ENCODE data around the gene EEF2K.
"Not testable (repeated sequence)": the region's sequence is repeated elsewhere in the genome, so short reads cannot be mapped to it uniquely, and the experiment has no call there.

The EEF2K gene

DNA sequence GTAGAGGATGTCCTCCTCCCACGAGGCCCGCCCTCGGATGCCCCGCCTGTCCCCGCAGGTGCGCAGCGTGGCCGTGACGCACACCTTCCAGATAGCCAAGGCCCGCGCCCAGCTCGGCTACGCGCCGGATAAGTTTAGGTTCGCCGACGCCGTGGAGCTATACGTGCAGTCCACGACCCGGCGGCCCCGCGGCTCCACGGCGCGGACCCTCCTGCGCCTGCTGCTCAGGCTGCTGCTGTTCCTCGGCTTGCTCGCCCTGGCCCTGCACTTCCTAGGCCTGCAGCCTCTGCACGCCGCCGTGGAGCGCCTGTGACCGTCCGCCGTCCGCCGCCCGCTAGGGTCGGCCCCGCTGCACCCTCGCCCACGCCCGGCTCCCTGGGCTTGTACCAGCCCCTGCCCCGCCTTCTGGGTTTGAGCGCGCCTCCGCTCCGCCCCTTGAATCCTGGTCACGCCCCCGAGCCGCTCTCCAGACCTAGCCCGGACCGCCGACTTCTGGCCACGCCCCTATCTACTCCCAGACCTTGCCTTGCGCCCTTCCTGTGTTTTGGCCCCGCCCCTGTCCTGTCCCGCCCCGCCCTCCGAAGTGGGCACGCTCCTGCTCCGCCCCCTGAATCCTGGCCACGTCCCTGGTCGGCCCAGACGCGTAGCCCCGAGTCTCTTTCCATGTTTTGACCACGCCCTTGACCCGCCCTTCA lies 15.8 kb upstream of the EEF2K start:
- peak; percentile 96 to 97 for DNase-seq

DNA sequence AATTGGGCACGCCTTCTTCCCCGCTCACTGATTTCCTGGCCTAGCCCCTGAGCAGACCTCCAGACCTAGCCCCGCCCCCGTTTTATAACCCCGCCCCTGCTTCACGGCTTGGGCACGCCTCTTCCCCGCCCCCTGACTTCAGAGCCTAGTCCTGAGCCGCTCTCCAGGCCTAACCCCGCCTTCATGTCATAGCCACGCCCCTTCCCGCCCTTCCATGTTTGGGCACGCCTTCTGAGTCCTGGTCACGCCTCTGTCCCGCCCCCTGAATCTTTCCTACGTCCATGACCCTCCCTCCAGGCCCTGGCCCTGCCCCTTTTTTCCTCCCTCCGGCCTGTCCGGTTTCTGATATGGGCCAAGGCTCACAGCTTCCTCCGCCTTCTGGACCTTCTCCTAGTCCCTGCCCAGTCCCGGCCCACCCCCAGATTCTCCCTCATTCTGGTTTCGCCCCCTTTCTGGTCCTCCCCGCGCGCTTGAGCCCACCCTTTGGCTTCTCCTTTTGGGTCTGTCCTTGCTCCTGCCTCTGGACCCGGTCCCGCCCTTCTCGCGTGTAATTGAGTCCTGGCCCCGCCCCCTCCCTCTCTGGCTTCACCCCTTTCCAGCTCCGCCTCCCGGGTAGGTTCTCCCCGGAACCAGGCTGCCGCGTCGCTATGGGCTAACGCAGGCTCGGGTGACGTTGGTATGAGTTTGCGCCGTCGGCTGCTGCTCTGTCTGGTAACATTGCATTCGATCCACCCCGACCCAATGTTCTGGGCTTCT lies 15.1 kb upstream of the EEF2K start:
- DNase-seq = peak; percentile 98 to 99

GRCh38 chr16:22191532-22192260 lies 14.4 kb upstream of the EEF2K start:
- peak; percentile 13 to 19 for DNase-seq

DNA sequence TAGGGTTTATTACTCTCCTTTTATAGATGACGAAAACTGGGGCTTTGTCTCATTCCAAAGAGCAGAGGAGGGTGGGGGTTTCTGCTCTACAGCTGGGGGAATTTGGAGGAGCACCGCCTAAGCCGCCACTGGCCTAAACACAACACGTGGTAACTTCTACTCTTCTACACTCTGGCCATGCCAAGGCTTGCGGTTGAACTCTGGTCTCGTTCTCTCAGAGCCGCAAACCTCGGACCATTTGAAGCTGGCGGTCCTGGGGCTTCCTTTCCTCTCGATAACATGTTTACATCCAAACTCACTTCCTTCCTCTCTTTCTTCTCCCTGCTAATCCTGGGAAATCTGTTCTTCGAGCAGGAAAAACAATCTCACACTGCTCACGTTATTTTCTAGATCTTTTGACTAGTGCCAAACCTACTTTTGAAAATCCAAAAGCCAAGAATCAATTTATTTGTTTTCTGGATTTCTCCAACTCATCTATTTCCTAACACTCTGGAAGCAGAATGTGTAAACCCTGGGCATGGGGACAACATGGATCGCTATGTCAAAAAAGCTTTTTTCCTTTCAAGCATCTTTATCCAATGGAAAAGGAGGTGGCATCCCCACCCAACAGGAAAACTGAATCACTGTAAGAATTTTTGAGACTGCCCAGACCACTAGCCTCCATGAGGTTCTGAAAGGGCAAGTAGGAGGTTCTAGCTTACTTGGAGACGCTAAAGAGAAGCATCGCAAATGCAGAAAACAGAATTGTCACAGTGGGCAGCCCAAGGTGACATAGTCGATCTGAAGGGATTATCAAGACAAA lies 13.6 kb upstream of the EEF2K start:
- DNase-seq = peak; percentile 45 to 71

DNA sequence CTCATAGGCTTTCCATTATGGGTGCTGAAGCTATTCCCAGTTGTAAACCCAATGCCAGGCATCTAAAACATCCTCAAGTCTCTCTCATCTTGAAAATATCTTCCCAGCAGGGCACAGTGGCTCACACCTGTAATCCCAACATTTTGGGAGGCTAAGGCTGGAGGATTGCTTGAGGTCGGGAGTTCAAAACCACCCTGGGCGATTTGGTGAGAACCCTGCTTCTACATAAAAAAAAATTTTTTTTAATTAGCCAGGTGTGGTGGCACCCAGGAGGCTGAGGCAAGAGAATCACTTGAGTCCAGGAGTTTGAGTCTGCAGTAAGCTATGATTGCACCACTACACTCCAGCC lies 13.0 kb upstream of the EEF2K start:
- no peak for DNase-seq

DNA sequence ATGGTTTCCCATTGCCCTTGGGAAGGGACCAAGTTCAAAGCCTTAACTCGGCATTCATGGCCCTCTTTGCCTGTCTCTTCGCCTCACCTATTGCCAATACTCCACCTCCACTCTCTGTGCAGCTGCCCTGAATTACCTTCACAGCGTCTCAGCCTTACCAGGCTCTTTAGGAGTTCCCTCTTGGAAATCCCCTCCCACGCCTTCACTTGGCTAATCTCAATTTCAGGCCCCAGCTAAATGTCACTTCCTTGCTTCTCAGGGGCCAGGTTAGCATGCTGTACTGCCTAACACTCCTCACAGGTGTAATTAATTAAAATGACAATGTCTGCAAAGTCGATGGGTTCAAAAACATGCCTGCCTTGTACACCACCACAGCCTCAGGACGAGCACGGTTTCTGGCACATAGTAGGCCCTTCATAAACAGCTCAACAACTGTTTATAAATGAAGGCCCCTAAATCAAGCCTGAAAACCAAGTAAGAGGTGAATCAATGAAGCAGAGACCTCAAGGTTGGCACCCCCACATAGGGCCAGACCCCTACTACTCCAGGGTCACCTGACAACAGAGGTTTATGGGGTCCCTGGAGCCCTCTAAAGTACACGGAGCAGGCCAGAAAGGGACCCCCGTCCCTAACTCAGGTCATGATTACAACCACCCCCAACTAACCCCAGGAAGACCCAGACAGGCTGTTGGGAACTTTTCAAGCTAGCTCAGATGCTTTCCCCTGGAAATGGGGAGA lies 11.2 kb upstream of the EEF2K start:
- peak in 1 of 2 experiments; percentile 21 for DNase-seq

DNA sequence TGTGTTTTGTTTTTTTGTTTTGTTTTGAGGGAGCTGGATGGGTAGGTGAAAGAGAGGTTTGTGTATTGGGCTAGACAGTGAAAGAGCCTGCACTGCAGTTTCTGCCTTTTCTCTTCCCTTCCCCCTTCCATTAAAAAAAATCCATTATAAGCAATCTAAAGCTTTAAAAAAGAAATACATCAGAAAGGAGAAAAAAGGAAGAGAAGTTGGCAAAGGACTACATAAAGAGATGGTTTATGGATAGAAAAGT lies 10.7 kb upstream of the EEF2K start:
- DNase-seq = no peak

DNA sequence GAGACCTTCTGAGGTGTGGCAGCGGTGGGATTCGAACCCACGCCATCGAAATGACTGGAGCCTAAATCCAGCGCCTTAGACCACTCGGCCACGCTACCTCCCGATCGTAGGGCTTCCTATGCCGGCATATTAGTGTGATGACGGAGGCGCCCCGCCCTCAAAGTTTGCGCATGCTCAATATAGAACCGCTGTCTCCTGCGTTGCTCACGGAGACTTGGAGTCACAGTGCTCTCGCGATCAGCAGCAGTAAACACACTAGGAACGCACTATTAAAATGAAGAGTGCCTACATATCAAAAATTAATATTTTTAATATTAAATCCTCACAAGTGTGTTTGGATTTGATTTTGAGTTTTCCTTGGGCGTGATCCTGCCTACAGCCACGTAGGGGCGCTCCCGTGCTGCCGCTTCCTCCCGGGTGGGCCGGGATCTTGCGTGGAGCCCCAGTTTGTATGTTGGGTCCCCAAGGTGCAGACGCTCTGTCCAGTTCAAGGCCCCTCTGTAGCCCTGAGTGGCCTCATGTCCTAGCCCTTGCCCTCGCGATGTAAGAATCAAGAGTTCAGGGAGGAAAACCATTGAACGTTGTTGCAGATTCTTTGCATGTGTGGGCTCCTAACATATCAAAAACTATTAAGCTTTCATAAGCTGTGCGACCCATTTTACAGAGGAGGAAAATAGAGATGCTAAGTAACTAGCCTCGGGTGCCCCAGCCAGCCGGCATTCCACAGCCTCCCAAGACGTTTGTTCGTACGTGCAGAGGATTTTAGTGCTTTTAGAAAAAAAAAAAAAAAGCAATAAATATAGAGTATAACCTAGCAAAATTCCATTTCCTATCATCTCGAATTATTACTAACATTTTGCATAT lies 10.2 kb upstream of the EEF2K start:
- DNase-seq = peak; percentile 88 to 91

- DNase-seq = not testable (repeated sequence)
Observed at GRCh38 chr16:22196559-22197168, 9.4 kb upstream of the EEF2K start.

DNA sequence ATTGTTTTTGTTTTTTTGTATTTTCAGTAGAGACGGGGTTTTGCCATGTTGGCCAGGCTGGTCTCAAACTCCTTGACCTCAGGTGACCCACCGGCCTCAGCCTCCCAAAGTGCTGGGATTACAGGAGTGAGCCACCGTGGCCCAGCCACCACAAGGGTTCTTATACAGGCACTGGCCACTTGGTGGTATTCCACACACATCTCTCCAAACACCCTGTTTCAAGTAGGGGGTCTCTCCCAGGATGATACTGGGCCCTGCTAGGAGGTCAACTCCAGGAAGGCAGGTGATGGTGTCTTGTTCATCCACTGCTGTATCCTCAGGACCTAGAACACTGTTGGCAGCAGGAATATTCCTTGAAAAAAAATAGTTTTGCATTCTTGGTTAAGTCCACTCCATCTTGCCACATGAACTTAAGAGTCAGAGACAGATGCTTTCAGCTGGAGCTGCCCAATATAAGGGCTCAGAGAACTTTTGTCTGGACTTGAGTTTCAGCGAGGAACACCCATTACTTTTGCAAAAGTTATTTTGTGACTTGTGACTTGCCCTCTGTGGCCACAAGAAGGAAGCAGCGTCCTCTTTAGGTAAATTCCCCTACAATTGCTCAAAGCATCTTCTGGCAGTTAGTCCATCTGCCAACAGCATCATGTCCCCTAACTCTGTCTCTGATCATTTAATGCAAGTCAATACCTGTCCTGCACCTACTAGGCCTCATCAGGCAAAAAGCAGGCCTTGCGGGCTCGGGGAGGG lies 7.4 kb upstream of the EEF2K start:
- DNase-seq = no peak

DNA sequence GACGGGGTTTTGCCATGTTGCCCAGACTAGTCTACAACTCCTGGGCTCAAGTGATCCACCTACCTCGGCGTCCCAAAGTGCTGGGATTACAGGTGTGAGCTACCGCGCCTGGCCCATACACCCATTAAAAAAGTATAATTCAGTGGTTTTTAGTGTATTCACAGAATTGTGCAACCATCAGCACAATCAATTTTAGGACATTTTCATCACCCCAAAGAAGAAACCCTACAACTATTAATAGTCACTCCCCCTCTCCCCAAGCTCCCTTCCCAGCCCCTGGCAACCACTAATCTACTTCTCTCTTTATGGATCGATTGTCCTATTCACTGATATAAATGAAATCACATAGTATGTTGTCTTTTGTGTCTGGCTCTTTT lies 3.8 kb upstream of the EEF2K start:
- DNase-seq = no peak

- DNase-seq = no peak
Observed at GRCh38 chr16:22203091-22203490, 3.0 kb upstream of the EEF2K start.

GRCh38 chr16:22204091-22204655 lies 1.9 kb upstream of the EEF2K start:
- DNase-seq = no peak

DNA sequence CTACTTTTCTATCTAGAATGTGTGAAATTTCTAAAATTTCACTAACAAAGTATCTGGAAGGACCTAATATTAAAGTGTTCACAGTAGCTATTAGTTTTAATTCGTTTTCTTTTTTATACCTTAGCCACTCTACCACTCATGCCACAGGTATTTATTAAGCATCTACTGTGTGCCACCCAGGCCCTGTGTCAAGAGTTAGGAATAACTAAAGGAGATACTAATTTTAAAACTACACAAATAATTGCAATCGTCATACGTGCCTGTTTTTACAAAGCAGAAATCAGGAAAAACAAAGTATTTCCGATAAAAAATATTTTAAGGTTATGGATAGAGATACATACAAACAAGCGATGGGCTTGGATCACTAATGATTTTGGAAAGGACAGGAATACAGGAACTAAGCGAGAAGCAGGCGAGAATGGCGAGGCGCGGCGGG lies 483 bp upstream of the EEF2K start:
- no peak for DNase-seq

GRCh38 chr16:22206842-22207714 lies 1.0 kb downstream of the EEF2K start:
- peak; percentile 65 to 73 for DNase-seq

- DNase-seq = no peak
Observed at GRCh38 chr16:22207715-22208360, 1.8 kb downstream of the EEF2K start.

- no peak for DNase-seq
Observed at GRCh38 chr16:22210285-22210684, 4.2 kb downstream of the EEF2K start.

DNA sequence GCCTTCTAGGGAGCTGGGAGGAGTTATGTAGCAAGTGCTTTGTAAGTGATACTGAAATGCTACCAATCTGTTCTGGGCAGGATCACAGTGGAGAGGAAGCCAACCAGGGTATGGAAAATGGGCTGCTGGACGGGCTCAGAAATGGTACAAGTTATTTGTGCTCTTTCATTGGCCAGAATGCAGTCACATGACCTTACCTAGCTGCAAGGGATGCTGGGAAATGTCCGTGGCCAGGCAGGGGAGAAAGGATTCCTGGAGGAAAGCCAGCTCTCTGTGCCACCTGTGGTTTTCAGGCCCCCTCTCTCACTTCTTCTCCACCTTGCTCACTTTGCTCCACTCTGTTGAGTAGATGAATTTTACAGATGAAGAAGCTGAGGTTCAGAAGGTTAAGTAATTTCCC lies 4.8 kb downstream of the EEF2K start:
- no peak for DNase-seq

GRCh38 chr16:22213236-22213635 lies 7.2 kb downstream of the EEF2K start:
- no peak for DNase-seq
